NT2/D1 (cell line): ENCODE measurements around the gene MUC3A.

Experiments used
- SUZ12 ChIP-seq: IDR thresholded peaks from 2 replicates; pipeline ENCODE4 v1.6.1; 2011; ENCODE audit not compliant: insufficient read length, insufficient read depth; ENCODE audit errors: extremely low read depth
- YY1 ChIP-seq: IDR thresholded peaks from 2 replicates; pipeline ENCODE4 v1.6.1; 2011; ENCODE audit not compliant: insufficient read length, insufficient read depth

GRCh38 chr7:100946111-100946510, 3.2 kb upstream of the MUC3A start:
- TF ChIP-seq YY1: no peak
- TF ChIP-seq SUZ12: no peak
